Thyroid gland (tissue), 4 donors: ENCODE data around the gene CAMTA1. TPM values are rescaled to one million over a fixed set of nuclear protein-coding genes. Genes with fewer than 3 reads are reported as not detected.

Experiments used
- DNase-seq, 2 donors: peaks; one replicate each; pipeline ENCODE4 v3.0.0-alpha.2; 2019
- H3K27ac ChIP-seq, 3 donors: fragments of 200-600 bp; sonication (generic); 1 replicate in 2 of 3; 2 replicates in 1 of 3; pipeline ENCODE4 v1.5.1; 2016 to 2019; ENCODE audit warnings: mild to moderate bottlenecking in 1 of 3, moderate library complexity in 1 of 3
- H3K27me3 ChIP-seq: fragments of 200-600 bp; sonication (generic); one replicate; pipeline ENCODE4 v1.5.1; 2019
- H3K36me3 ChIP-seq, 2 donors: fragments of 200-600 bp; sonication (generic); one replicate each; pipeline ENCODE4 v1.5.1; 2016 to 2019
- H3K4me1 ChIP-seq, 2 donors: fragments of 200-600 bp; sonication (generic); one replicate each; pipeline ENCODE4 v1.5.1; 2017 to 2019
- H3K4me3 ChIP-seq, 3 donors: fragments of 200-600 bp; sonication (generic); replicated peaks in 1 of 3; 1 replicate in 2 of 3; 2 replicates in 1 of 3; pipeline ENCODE4 v1.5.1; 2016; ENCODE audit warnings: mild to moderate bottlenecking in 1 of 3
- H3K9me3 ChIP-seq: fragments of 200-600 bp; sonication (generic); one replicate; pipeline ENCODE4 v1.5.1; 2017
- CTCF ChIP-seq, 6 experiments: fragments of 200-600 bp in 3 of 6; fragments of 450-650 bp in 3 of 6; sonication (generic) in 3 of 6; IDR thresholded peaks; one replicate each; pipeline ENCODE4 v1.5.1; 2016 to 2019; ENCODE audit warnings: antibody characterized with exemption in 6 of 6, mild to moderate bottlenecking in 2 of 6, inconsistent platforms in 1 of 6, moderate library complexity in 1 of 6
- POLR2A ChIP-seq, 2 donors: fragments of 450-650 bp; IDR thresholded peaks; one replicate each; pipeline ENCODE4 v1.6.1; 2017; ENCODE audit warnings: antibody characterized with exemption in 2 of 2, mild to moderate bottlenecking in 2 of 2, moderate library complexity in 1 of 2
- WGBS, 2 donors: methylation state at CpG; one replicate each; pipeline ENCODE4 v1.1.5; 2017; 5-methylcytosine and 5-hydroxymethylcytosine counted together
- intact Hi-C: fragments of 100-400 bp; cut with DNase I; formaldehyde crosslinking; loops from one replicate; pipeline ENCODE4 v1.15.1; 2023
- total RNA-seq, 4 donors: library from RNA; depleted of rRNA; stranded (reverse); fragments of >200 nt; gene quantifications; one replicate each; pipeline ENCODE4 v1.2.3, GENCODE V29; 2016

Gene CAMTA1
- total RNA-seq, 4 donors from 2014 or later = 63.9 to 124 (median 101) TPM

- Histone ChIP-seq H3K36me3 (no peaks in the 10 kb centered on the region), H3K4me3 (no peak overlapping the region), H3K4me1 (peaks cover 5 to 9% of the 10 kb centered on the region in 2 donors), H3K27me3 (no peaks in the 10 kb centered on the region), H3K27ac (no peak overlapping the region), H3K9me3 (no peaks in the 10 kb centered on the region)
- TF ChIP-seq CTCF (IDR thresholded peaks at IDR 0.05) = no peak
- TF ChIP-seq POLR2A (IDR thresholded peaks at IDR 0.05) = no peak
- WGBS, 2 donors = 81 to 82% methylated on average over 7 of the region's 7 CpGs
- no peak for DNase-seq
- intact Hi-C loops = loop anchor here (10.0 kb wide), 1 partner anchor 54 kb away; no protein-coding TSS in a partner anchor
Measured at GRCh38 chr1:6779089-6779805, 6.0 kb upstream of the CAMTA1 start.

- H3K4me3 ChIP-seq = no peak overlapping the region
- intact Hi-C loops = no loop called here
- TF ChIP-seq POLR2A (IDR thresholded peaks at IDR 0.05) (no peak), CTCF (IDR thresholded peaks at IDR 0.05) (no peak)
- no peaks in the 10 kb centered on the region for H3K36me3 ChIP-seq
- DNase-seq = no peak
- peaks cover 17 to 20% of the 10 kb centered on the region in 2 donors for H3K4me1 ChIP-seq
- H3K27ac ChIP-seq = no peak overlapping the region
- H3K27me3 ChIP-seq = no peaks in the 10 kb centered on the region
- H3K9me3 ChIP-seq = no peaks in the 10 kb centered on the region
- WGBS, 2 donors = 94 to 95% methylated on average over 6 of the region's 6 CpGs
Measured at GRCh38 chr1:6782151-6782550, 3.1 kb upstream of the CAMTA1 start.

GRCh38 chr1:6783221-6783620, 2.0 kb upstream of the CAMTA1 start:
- H3K27me3 ChIP-seq = no peaks in the 10 kb centered on the region
- WGBS, 2 donors = 96 to 97% methylated on average over 4 of the region's 4 CpGs
- H3K36me3 ChIP-seq = no peaks in the 10 kb centered on the region
- no peaks in the 10 kb centered on the region for H3K9me3 ChIP-seq
- peaks cover 20% of the 10 kb centered on the region in 2 donors for H3K4me1 ChIP-seq
- no peak for TF ChIP-seq POLR2A (IDR thresholded peaks at IDR 0.05)
- TF ChIP-seq CTCF (IDR thresholded peaks at IDR 0.05) = no peak
- no peak for DNase-seq
- H3K27ac ChIP-seq = peak overlapping the region in 1 of 3 donors; percentile 99
- intact Hi-C loops = no loop called here
- no peak overlapping the region for H3K4me3 ChIP-seq

GRCh38 chr1:6783936-6784559, 1.2 kb upstream of the CAMTA1 start:
- 0% methylated on average over 22 to 26 of the region's 40 CpGs for WGBS, 2 donors
- no peaks in the 10 kb centered on the region for H3K27me3 ChIP-seq
- no peaks in the 10 kb centered on the region for H3K36me3 ChIP-seq
- no peak for DNase-seq
- intact Hi-C loops = no loop called here
- H3K9me3 ChIP-seq = no peaks in the 10 kb centered on the region
- H3K4me3 ChIP-seq = peak overlapping the region; percentile 27 to 82 (median 66)
- TF ChIP-seq CTCF (IDR thresholded peaks at IDR 0.05) = no peak
- no peak for TF ChIP-seq POLR2A (IDR thresholded peaks at IDR 0.05)
- peaks cover 20 to 28% of the 10 kb centered on the region in 2 donors for H3K4me1 ChIP-seq
- H3K27ac ChIP-seq = peak overlapping the region; percentile 99 to 100 (median 99)
